Stimulated activated memory B cell treated with anti-CD40 and anti-IgM and Interleukin-4, amounts not matched to agents 10 μg/mL and 1 μg/mL and 100 μg/mL, for 72 hours (primary cell): ENCODE measurements around the gene RAB3C.

ENCODE experiments used
- ATAC-seq: fragments of 150-1000 bp; cut with Tn5 transposase; 2 replicates; pipeline ENCODE4 v1.10.0; 2021
- H3K27ac Mint-ChIP-seq: one replicate; pipeline ENCODE4 v1.8.0; 2022; ENCODE audit warnings: mild to moderate bottlenecking, mixed read lengths
- H3K27me3 Mint-ChIP-seq: one replicate; pipeline ENCODE4 v1.8.0; 2022; ENCODE audit warnings: mixed read lengths
- H3K36me3 Mint-ChIP-seq: one replicate; pipeline ENCODE4 v1.8.0; 2022; ENCODE audit warnings: mixed read lengths
- H3K4me1 Mint-ChIP-seq: one replicate; pipeline ENCODE4 v1.8.0; 2022; ENCODE audit warnings: mixed read lengths
- H3K4me3 Mint-ChIP-seq: one replicate; pipeline ENCODE4 v1.8.0; 2022; ENCODE audit warnings: mild to moderate bottlenecking, moderate library complexity, mixed read lengths
- H3K9me3 Mint-ChIP-seq: one replicate; pipeline ENCODE4 v1.8.0; 2022; ENCODE audit warnings: mixed read lengths

The RAB3C gene

DNA sequence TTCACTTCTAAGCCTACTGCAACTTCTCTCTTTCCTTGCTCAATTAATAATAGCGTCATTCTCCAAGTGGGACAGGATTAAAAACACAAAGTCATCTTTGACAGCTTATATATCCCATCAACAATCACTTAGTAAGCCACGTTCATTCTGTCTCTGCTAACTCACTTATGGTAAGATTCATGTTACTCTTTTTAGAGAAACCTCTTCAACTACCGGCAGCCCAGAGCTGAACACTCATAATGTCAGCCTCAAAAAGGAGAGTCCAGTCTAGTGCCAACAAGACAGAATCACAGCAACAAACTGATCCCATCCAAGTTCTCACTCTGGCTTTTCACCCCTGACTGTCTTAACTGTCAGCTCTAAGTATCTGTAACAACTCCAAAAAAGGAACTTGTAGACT lies 196.0 kb downstream of the RAB3C start:
- no peak overlapping the region for H3K4me3 Mint-ChIP-seq
- no peaks in the 10 kb centered on the region for H3K36me3 Mint-ChIP-seq
- no peaks in the 10 kb centered on the region for H3K27me3 Mint-ChIP-seq
- H3K4me1 Mint-ChIP-seq, result peaks cover 20% of the 10 kb centered on the region
- ATAC-seq, result no peak
- H3K9me3 Mint-ChIP-seq, result no peaks in the 10 kb centered on the region
- H3K27ac Mint-ChIP-seq, result no peak overlapping the region

DNA sequence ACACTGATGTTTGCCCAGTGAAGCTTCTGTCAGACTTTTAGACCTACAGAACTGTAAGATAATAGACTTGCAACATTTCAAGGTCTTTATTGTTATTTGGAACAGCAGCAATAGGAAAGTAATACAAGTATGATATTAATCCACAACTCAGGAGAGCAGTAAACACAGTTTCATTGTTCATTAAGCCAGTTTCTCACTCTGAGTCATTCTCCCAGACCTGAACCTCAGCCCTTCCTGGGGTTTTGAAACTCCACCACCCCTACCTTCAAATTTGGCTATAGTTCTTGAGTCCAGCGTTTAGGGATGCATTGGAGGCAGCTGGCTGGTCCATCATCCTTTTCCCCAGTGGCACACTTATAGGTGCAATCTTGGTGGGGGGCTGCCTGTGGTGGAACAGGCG lies 203.2 kb downstream of the RAB3C start:
- no peaks in the 10 kb centered on the region for H3K36me3 Mint-ChIP-seq
- no peak for ATAC-seq
- H3K27ac Mint-ChIP-seq, result no peak overlapping the region
- H3K27me3 Mint-ChIP-seq, result peaks cover 26% of the 10 kb centered on the region
- peaks cover 9% of the 10 kb centered on the region for H3K4me1 Mint-ChIP-seq
- H3K9me3 Mint-ChIP-seq, result peaks cover 8% of the 10 kb centered on the region
- H3K4me3 Mint-ChIP-seq, result no peak overlapping the region

DNA sequence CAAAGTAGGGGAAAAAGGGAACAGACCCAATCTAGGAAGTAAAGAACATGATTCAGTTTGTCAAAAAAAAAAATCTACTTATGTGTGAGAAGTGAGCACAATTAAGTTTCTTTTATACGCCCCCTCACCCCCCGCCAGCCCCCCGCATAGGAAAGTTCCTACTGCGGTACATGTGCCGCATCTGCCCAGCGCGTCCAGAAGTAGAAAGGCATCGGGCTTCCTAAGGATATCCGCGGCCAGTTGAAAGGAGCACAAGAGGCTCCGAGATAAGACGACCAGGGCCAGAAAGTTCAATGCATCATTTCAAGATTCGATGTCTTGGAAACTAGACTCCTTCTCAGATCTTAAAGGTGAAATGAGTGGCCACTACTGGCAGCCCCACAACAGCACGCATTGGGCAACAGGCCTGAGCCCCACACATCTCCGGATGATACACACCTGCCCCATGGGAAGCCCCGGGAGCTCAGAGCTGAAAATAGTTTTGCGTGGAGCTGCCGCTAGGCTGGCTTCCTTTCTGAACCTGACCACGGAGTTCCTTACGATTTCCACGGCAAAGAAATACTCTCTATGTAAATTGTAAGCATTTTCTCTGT lies 203.9 kb downstream of the RAB3C start:
- no peaks in the 10 kb centered on the region for H3K36me3 Mint-ChIP-seq
- H3K27ac Mint-ChIP-seq, result no peak overlapping the region
- H3K9me3 Mint-ChIP-seq, result peaks cover 8% of the 10 kb centered on the region
- ATAC-seq, result no peak
- H3K4me1 Mint-ChIP-seq, result peaks cover 9% of the 10 kb centered on the region
- peaks cover 26% of the 10 kb centered on the region for H3K27me3 Mint-ChIP-seq
- H3K4me3 Mint-ChIP-seq, result no peak overlapping the region

DNA sequence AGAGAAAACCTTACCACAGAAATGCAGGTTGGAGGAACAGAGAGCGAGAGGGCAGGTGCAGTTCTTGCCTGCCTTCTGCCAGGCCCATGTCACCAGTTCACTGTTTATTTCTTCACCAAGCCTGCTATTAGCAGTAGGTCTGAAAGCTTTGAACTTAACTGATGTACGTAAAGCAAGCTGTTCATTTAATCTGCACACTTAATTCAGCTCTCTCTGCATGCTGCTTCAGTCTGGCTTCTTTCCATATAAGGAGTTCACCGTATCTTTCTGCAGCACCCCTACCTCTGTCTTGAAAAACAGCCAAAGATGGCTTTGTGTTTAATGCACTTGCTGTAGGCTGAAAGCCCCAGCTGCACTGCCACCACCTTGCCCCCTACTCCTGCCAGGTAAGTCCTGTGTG lies 205.1 kb downstream of the RAB3C start:
- Mint-ChIP-seq H3K27me3 (peaks cover 26% of the 10 kb centered on the region), H3K36me3 (no peaks in the 10 kb centered on the region), H3K27ac (no peak overlapping the region), H3K4me1 (peaks cover 9% of the 10 kb centered on the region), H3K9me3 (peaks cover 8% of the 10 kb centered on the region), H3K4me3 (no peak overlapping the region)
- no peak for ATAC-seq

DNA sequence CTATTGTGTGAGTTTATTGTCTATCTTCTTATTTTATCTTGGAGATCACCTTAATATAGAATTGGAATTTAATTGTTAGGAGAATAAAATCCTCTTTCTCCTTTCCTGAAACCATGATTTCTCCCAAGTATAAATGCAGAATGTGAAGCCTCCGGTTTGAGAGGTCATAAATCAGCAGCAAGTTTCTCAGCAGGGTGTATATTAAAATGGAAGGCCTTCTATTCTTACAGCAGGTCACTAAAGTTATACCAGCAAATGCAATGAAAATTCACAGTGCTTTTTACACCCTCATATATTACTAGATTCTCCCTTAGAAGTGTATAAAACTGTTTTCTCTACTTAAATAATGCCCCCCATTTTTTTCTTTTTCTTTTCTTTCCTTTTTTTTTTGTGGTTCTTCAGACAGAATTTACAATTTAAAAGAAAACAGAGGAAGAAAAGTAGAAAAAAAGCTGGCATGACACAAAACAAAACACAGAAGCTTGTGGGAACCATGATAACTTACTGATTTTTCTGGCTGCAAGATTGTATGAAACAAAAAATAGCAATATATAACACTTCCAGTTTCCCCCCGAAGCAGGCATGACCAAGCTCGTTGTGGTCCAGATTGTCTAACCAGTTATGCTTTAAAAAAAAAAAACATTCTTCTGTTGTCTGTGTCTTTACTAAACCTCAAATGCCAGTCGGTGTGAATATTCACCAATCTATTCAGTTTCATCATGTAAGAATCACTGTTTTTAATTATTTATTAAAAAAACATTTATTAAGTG lies 211.2 kb downstream of the RAB3C start:
- no peak overlapping the region for H3K4me3 Mint-ChIP-seq
- H3K27me3 Mint-ChIP-seq, result peaks cover 1% of the 10 kb centered on the region
- ATAC-seq, result no peak

DNA sequence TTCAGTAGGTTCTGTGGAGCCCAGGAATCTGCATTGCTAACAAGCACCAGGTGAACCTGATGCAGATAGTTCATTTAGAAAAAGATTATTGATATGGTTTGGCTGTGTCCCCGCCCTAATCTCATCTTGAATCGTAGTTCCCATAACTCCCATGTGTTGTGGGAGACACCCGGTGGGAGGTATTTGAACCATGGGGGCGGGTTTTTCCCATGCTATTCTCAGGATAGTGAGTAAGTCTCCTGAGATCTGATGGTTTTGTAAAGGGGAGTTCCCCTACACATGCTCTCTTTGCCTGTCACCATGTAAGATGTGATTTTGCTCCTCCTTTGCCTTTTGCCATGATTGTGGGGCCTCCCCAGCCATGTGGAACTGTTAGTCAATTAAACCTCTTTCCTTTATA lies 212.0 kb downstream of the RAB3C start:
- H3K4me3 Mint-ChIP-seq, result no peak overlapping the region
- no peaks in the 10 kb centered on the region for H3K36me3 Mint-ChIP-seq
- no peak for ATAC-seq
- no peaks in the 10 kb centered on the region for H3K27me3 Mint-ChIP-seq
- no peak overlapping the region for H3K27ac Mint-ChIP-seq
- no peaks in the 10 kb centered on the region for H3K9me3 Mint-ChIP-seq
- H3K4me1 Mint-ChIP-seq, result peaks cover 8% of the 10 kb centered on the region

More for the DNA sequence above, 211.2 kb downstream of the RAB3C start:
- H3K9me3 Mint-ChIP-seq, result no peaks in the 10 kb centered on the region
- H3K27ac Mint-ChIP-seq, result no peak overlapping the region
- H3K4me1 Mint-ChIP-seq, result peaks cover 8% of the 10 kb centered on the region
- no peaks in the 10 kb centered on the region for H3K36me3 Mint-ChIP-seq

DNA sequence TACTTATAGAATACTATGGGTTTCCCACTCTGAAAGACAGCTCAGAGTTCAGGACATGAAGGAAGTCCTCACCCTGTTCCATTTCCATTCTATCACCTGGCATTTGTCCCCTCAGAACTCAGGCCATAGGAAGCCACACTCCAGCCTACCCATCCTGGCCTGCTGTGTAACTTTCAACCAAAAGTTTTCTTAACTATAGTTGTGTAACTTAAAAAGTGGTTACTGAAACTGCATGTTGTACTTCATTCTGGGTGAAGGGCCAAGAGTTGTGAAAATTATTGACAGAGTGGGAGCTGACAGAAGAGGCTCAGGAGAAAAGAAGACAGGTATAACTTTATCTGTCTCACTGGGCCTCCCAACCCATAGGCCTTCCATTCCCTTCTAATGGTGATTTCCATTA lies 212.5 kb downstream of the RAB3C start:
- H3K36me3 Mint-ChIP-seq, result no peaks in the 10 kb centered on the region
- no peak overlapping the region for H3K27ac Mint-ChIP-seq
- H3K4me1 Mint-ChIP-seq, result peaks cover 8% of the 10 kb centered on the region
- H3K4me3 Mint-ChIP-seq, result no peak overlapping the region
- ATAC-seq, result no peak
- H3K27me3 Mint-ChIP-seq, result no peaks in the 10 kb centered on the region
- no peaks in the 10 kb centered on the region for H3K9me3 Mint-ChIP-seq

DNA sequence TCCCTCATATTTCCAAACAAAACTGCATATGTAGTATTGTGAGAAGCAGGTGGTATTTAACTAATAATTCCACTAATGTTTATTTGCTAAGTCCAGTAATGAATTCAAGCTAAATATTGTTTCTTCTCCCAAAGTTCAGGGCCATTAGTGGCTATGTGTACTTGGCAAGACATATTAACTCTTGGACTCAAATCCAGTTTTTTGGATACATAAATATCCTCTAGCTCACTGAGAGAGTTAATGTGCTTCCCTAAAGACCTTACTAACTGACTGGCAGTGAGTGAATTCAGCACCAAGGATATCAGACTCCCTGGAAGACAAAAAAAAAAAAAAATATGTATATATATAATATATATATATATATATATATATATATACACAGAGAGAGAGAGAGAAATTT lies 214.1 kb downstream of the RAB3C start:
- H3K9me3 Mint-ChIP-seq, result no peaks in the 10 kb centered on the region
- H3K4me3 Mint-ChIP-seq, result no peak overlapping the region
- no peak overlapping the region for H3K27ac Mint-ChIP-seq
- H3K4me1 Mint-ChIP-seq, result peaks cover 8% of the 10 kb centered on the region
- no peaks in the 10 kb centered on the region for H3K36me3 Mint-ChIP-seq
- no peak for ATAC-seq
- no peaks in the 10 kb centered on the region for H3K27me3 Mint-ChIP-seq

DNA sequence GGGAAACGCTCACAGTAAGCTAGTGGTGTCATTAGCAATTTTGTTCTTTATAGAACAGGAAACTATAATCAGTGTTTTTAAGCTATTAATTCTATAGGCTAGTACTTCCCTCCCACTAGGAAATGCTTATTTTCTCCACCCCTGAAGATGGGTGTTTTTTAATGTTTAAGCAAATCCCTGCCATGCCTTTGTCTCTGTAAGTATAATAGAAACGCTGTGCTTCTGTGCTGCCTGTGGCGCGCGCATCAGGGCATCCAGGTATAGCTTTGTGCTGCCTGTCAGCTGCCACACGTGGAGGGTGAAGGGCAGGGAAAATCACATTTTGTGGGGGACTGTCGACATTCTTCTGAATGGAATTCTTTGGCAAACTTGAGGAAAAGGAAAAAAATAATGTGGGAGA lies 217.5 kb downstream of the RAB3C start:
- Mint-ChIP-seq H3K4me1 (peaks cover under 1% of the 10 kb centered on the region), H3K36me3 (no peaks in the 10 kb centered on the region), H3K27ac (no peak overlapping the region), H3K27me3 (no peaks in the 10 kb centered on the region), H3K4me3 (no peak overlapping the region), H3K9me3 (no peaks in the 10 kb centered on the region)
- no peak for ATAC-seq

DNA sequence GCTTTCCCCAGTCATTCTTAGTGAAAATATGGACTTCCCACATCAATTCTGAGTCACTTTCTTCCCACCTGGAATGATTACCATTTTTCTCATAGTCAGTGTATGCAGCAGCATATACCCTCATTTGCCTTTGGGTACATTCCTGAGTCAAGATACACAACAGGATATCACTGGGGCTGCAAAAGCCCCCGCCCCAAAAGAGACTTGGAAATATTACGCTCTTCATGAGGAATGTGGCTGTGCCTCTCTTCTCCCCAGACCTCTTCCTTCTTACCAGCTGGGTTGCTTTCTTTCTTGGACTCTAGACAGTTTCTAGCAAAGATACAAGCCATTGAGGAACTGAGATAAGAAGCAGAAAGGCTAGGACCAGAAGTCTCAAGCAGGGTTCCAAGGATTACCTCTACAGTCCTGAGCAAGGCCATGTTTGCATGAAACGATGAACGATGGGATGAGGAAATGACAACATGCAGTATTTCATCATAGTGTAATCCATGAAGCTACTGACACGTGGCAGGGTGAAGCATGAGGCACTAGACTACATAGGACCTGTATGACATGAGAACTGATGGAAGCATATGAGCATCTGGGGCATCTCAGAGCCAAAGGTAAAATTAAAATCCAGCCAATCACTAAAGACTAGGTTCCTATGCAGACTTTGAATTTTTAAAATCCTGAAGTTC lies 218.1 kb downstream of the RAB3C start:
- H3K4me3 Mint-ChIP-seq, result no peak overlapping the region
- H3K36me3 Mint-ChIP-seq, result no peaks in the 10 kb centered on the region
- no peak overlapping the region for H3K27ac Mint-ChIP-seq
- H3K4me1 Mint-ChIP-seq, result no peaks in the 10 kb centered on the region
- no peak for ATAC-seq
- H3K27me3 Mint-ChIP-seq, result no peaks in the 10 kb centered on the region
- H3K9me3 Mint-ChIP-seq, result no peaks in the 10 kb centered on the region

DNA sequence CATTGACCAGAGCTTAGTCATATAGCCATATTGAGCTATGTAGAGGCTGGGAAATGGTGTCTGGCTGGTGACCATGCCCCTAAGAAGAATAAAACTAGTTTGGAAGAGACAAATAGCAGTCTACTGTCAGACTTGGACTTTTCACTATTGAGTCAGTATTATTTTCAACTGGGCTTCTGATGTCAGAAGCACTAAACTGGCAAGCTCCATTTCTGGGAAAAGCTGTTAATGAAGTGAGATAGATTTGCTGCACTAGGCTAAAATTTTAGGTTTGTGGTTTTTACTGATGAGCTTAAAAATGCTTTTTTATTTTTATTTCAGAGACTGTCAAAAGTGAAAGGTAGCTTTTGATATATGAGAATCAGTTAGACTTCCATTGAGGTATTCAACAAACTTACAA lies 220.2 kb downstream of the RAB3C start:
- no peak overlapping the region for H3K4me3 Mint-ChIP-seq
- H3K36me3 Mint-ChIP-seq, result no peaks in the 10 kb centered on the region
- H3K4me1 Mint-ChIP-seq, result no peaks in the 10 kb centered on the region
- ATAC-seq, result no peak
- no peaks in the 10 kb centered on the region for H3K9me3 Mint-ChIP-seq
- H3K27ac Mint-ChIP-seq, result no peak overlapping the region
- no peaks in the 10 kb centered on the region for H3K27me3 Mint-ChIP-seq

DNA sequence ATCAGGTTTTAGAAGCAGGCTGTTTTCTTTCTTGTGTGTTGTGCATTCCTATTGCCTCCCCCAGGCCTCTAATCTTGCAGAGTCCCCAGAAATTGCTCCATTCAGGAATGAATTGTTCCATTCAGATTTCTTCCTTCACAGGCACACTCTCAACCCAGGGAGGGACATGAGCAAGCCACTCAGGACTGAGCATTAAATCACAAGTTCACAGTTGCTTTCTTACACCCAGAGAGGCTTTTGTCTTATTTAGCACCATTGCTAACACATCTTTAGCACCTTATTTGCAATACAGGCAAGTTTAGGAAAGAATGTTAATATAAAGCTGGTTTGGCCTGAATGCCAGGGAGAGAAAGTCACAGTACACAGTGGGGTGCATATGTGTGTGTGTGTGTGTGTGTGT lies 221.4 kb downstream of the RAB3C start:
- H3K27me3 Mint-ChIP-seq, result no peaks in the 10 kb centered on the region
- no peak overlapping the region for H3K4me3 Mint-ChIP-seq
- H3K36me3 Mint-ChIP-seq, result no peaks in the 10 kb centered on the region
- ATAC-seq, result no peak
- H3K4me1 Mint-ChIP-seq, result no peaks in the 10 kb centered on the region
- no peak overlapping the region for H3K27ac Mint-ChIP-seq
- H3K9me3 Mint-ChIP-seq, result no peaks in the 10 kb centered on the region

DNA sequence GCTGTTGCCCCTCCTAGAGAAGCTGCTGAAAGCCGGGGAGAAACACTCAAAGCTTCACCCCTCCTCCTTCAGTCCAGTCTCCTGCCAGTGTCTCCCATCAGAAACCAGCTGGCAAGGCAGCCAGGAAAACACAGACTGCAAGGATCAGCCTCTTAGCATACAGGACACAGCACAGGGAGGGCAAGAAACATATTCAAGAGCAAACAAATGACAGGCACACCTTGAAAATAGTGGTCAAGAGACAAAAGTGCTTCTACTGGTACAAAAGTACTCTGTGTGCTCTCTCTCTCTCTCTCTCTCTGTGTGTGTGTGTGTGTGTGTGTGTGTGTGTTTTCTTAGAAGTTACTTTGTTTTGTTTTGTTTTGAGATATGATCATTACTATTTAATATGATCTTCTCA lies 227.2 kb downstream of the RAB3C start:
- Mint-ChIP-seq H3K9me3 (no peaks in the 10 kb centered on the region), H3K36me3 (no peaks in the 10 kb centered on the region), H3K4me1 (no peaks in the 10 kb centered on the region), H3K27me3 (no peaks in the 10 kb centered on the region), H3K27ac (no peak overlapping the region), H3K4me3 (no peak overlapping the region)
- ATAC-seq, result no peak

DNA sequence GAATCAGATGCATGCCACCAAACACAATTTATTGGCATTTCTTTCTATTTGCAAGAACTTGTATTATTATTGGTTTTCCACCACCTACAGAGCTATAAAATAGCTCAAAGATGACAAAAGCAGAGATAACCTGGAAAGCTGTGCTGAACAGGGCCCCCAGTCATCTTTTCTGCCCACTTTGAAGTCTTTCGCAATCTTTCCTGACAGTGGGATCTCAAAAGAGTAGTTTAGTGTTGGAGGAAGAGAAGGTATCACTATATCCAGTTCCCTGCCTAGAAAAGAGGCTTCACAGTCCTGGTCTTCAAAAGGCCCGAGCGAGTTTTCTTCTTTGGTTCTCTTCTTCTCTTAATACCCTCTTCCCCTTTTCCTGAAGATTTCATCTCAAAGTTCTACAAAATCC lies 231.0 kb downstream of the RAB3C start:
- no peak overlapping the region for H3K27ac Mint-ChIP-seq
- H3K4me1 Mint-ChIP-seq, result no peaks in the 10 kb centered on the region
- no peaks in the 10 kb centered on the region for H3K27me3 Mint-ChIP-seq
- ATAC-seq, result no peak
- no peaks in the 10 kb centered on the region for H3K9me3 Mint-ChIP-seq
- H3K36me3 Mint-ChIP-seq, result no peaks in the 10 kb centered on the region
- no peak overlapping the region for H3K4me3 Mint-ChIP-seq

DNA sequence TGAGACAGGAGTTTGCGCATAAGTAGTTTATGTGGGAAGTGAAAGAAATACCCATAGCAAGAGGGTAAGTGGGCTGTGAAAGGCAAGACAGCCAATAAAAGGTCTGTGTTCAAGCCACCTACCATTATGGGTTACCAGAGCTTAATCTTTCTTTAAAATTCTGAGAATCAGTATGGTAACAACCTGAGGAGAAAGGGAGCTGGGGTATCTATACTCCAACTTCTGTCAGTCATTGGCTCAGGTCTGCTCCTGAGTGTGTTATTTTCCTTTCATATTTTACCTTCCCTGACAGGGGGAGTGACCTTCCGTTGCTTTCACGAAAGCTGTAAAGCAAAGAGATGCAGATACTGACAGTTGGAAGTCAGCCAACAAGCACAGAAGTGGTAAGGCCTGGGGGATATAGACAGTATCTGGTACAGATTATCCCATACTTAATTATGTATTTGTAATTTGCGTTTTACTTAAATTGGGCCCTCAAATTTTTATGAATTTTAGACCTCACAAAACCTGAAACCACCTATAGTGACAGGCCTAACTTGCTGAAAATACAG lies 233.4 kb downstream of the RAB3C start:
- no peak overlapping the region for H3K4me3 Mint-ChIP-seq
- H3K9me3 Mint-ChIP-seq, result no peaks in the 10 kb centered on the region
- no peaks in the 10 kb centered on the region for H3K4me1 Mint-ChIP-seq
- no peaks in the 10 kb centered on the region for H3K36me3 Mint-ChIP-seq
- H3K27me3 Mint-ChIP-seq, result no peaks in the 10 kb centered on the region
- ATAC-seq, result no peak
- no peak overlapping the region for H3K27ac Mint-ChIP-seq

DNA sequence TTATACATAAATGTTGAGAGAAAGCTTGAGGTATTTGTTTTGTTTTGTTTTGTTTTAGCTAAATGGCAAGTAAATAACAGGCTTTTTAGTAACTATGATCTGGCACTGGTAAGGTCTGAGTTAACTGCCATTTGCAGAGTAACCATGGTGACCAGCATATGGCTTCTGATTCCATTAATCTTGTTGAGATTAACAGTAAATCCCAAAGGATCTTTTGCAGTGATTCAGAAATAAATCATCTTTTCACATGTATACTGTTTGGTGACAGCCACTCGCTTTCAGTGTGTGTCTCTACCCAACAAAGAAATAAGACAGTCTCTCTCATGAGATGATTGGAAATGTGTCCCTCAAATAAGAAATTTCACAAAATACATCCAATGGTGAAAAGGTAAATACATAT lies 235.6 kb downstream of the RAB3C start:
- Mint-ChIP-seq H3K4me3 (no peak overlapping the region), H3K27me3 (no peaks in the 10 kb centered on the region), H3K4me1 (no peaks in the 10 kb centered on the region), H3K27ac (no peak overlapping the region), H3K9me3 (no peaks in the 10 kb centered on the region), H3K36me3 (no peaks in the 10 kb centered on the region)
- no peak for ATAC-seq
